Hepatocyte (in vitro differentiated cells): ENCODE data around the gene MBOAT2.

Experiments
- CTCF ChIP-seq: fragments of 200-600 bp; sonication (generic); IDR thresholded peaks from 2 replicates; pipeline ENCODE4 v1.5.1; 2016; ENCODE audit warnings: antibody characterized with exemption, mild to moderate bottlenecking; ENCODE audit not compliant: poor library complexity
- EZH2 ChIP-seq: fragments of 200-600 bp; sonication (generic); IDR thresholded peaks from 2 replicates; pipeline ENCODE4 v1.6.1; 2016; ENCODE audit warnings: antibody characterized with exemption, mild to moderate bottlenecking, borderline replicate concordance

- no peak for TF ChIP-seq CTCF
- TF ChIP-seq EZH2: no peak
Observed at GRCh38 chr2:9025746-9026145, 22.3 kb upstream of the MBOAT2 start.
